Neutrophil (primary cell): ENCODE data around the gene SALL1.

Source experiments
- H3K27ac ChIP-seq: fragments of 200-600 bp; sonication (generic); 2 replicates; pipeline ENCODE4 v1.5.1; 2016; ENCODE audit warnings: mild to moderate bottlenecking, moderate library complexity
- H3K27me3 ChIP-seq: fragments of 200-600 bp; sonication (generic); 2 replicates; pipeline ENCODE4 v1.6.0; 2016; ENCODE audit warnings: mild to moderate bottlenecking
- H3K36me3 ChIP-seq: fragments of 200-600 bp; sonication (generic); 2 replicates; pipeline ENCODE4 v1.5.1; 2017
- H3K4me1 ChIP-seq, 2 experiments: fragments of 200-600 bp in 1 of 2; sonication (generic) in 1 of 2; 1 replicate in 1 of 2; 2 replicates in 1 of 2; pipeline versions ENCODE4 v1.5.1 to v1.6.1; 2013 to 2016; ENCODE audit warnings: low read depth in 1 of 2, low read length in 1 of 2, mild to moderate bottlenecking in 1 of 2, moderate library complexity in 1 of 2; ENCODE audit not compliant: control insufficient read depth in 1 of 2, insufficient read depth in 1 of 2
- H3K4me3 ChIP-seq, 2 experiments: fragments of 200-600 bp in 1 of 2; sonication (generic) in 1 of 2; 1 replicate in 1 of 2; 2 replicates in 1 of 2; pipeline ENCODE4 v1.5.1; 2013 to 2016; ENCODE audit warnings: low read depth in 1 of 2, low read length in 1 of 2, mild to moderate bottlenecking in 1 of 2, moderate library complexity in 1 of 2
- H3K9me3 ChIP-seq: fragments of 200-600 bp; sonication (generic); 2 replicates; pipeline ENCODE4 v1.5.1; 2016
- CTCF ChIP-seq: fragments of 200-600 bp; sonication (generic); IDR thresholded peaks from 2 replicates; pipeline ENCODE4 v1.5.1; 2016; ENCODE audit warnings: antibody characterized with exemption

SALL1 gene

GRCh38 chr16:51097729-51098128, 53.3 kb downstream of the SALL1 start:
- H3K4me1 ChIP-seq: no peaks in the 10 kb centered on the region
- no peak overlapping the region for H3K4me3 ChIP-seq
- no peaks in the 10 kb centered on the region for H3K9me3 ChIP-seq
- TF ChIP-seq CTCF: no peak
- H3K27ac ChIP-seq: no peak overlapping the region
- no peaks in the 10 kb centered on the region for H3K36me3 ChIP-seq
- H3K27me3 ChIP-seq: peaks cover 29% of the 10 kb centered on the region

GRCh38 chr16:51095890-51096626, 55.0 kb downstream of the SALL1 start:
- Histone ChIP-seq H3K27ac (no peak overlapping the region), H3K36me3 (no peaks in the 10 kb centered on the region), H3K27me3 (peaks cover 29% of the 10 kb centered on the region), H3K9me3 (no peaks in the 10 kb centered on the region), H3K4me1 (no peaks in the 10 kb centered on the region), H3K4me3 (no peak overlapping the region)
- no peak for TF ChIP-seq CTCF

- H3K27me3 ChIP-seq: peaks cover 29% of the 10 kb centered on the region
- H3K4me1 ChIP-seq: no peaks in the 10 kb centered on the region
- H3K27ac ChIP-seq: no peak overlapping the region
- no peaks in the 10 kb centered on the region for H3K9me3 ChIP-seq
- no peaks in the 10 kb centered on the region for H3K36me3 ChIP-seq
- no peak for TF ChIP-seq CTCF
- H3K4me3 ChIP-seq: no peak overlapping the region
Observed at GRCh38 chr16:51095084-51095881, 55.8 kb downstream of the SALL1 start.

GRCh38 chr16:51093726-51094280, 57.3 kb downstream of the SALL1 start:
- Histone ChIP-seq H3K27me3 (peaks cover 29% of the 10 kb centered on the region), H3K4me1 (no peaks in the 10 kb centered on the region), H3K27ac (no peak overlapping the region), H3K36me3 (no peaks in the 10 kb centered on the region), H3K9me3 (no peaks in the 10 kb centered on the region), H3K4me3 (no peak overlapping the region)
- TF ChIP-seq CTCF: no peak
